NCI-H2196 (cell line): Measurements from ENCODE around the gene POLD4.

Experiments
- DNase-seq: peaks from one replicate; lab custom pipeline; 2025; ENCODE audit not compliant: unreplicated experiment; lab: John Stamatoyannopoulos, UW

POLD4 gene

GRCh38 chr11:67303132-67303834 lies 50.1 kb downstream of the POLD4 start, which contains the start of gene SSH3:
Gene SSH3 (plus strand): TSS chr11:67303530. CDS start chr11:67303626, 96 bp downstream.
- peak; percentile 84 for DNase-seq

DNA sequence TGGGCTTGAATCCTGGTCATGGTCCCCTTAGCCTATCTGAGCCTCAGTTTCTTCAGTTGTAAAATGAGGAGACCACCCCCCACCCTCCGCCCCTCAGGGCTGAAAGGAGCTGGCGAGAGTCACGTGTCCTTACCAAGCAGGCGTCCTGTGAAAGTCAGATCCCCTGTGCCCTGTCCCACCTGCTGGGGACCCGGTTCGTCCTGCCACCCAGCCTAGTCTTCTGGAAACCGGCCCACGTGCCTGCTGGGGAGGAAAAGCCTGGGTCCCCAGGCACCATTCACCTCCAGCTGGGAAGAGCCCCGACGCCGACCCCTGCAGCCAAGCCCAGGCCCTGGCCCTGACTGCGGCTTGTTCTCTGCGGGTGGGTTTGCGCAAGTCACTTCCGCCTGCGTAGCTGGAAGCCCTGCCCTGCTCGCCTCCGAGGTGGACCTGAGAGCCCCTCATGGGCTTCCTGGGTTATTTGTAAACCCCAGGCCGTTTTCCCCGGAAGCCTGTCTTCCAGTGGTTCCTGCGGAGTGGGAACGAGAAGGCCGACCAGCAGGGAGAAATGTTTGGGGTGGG lies 50.7 kb downstream of the POLD4 start:
- no peak for DNase-seq

DNA sequence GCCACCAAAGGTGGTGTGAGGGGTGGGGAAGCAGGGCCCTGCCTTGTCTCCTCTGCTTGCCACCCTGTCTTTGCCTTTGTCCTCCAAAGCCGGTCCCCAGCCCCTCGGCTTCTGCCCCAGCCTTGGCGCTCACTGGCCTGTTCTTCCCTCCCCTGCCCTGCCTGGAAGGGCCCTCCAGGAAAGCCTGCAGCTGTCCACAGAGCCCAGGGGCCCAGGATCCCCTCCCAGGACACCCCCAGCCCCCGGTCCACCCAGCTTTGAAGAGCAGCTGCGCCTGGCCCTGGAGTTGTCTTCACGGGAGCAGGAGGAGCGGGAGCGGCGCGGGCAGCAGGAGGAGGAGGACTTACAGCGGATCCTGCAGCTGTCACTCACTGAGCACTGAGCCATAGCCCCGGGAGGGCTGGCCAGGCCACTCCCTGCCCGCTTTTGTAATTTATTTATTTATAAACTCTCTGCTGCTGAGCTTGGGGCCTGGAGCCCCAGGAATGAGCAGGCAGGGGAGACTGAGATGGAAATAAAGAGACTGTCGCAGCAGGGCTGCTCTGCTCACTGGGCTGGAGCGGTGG lies 51.3 kb downstream of the POLD4 start:
- DNase-seq, result peak; percentile 43

DNA sequence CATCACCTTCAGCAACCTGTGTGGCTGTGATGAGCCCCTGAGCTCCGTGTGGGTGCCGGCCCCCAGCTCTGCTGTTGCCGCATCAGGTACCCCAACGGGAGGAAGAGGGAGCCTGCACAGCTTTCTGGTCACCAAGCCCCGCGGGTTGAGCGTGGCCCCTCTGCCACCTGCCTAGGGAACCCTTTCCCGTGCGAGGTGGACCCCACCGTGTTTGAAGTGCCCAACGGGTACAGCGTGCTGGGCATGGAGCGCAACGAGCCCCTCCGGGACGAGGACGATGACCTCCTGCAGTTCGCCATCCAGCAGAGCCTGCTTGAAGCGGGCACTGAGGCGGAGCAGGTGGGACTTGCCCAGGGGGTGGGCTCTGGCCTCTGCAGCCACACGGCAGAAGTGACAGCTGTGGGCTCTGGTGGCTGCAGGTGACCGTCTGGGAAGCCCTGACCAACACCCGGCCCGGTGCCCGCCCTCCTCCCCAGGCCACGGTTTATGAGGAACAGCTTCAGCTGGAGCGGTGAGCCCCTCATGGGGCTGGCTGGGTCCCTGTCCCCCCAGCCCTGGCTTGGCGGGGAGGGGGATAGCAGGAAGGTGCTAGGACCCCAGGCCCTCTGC lies 51.9 kb downstream of the POLD4 start:
- no peak for DNase-seq
